Activated naive CD8-positive, alpha-beta T cell treated with anti-CD3 and anti-CD28 coated beads, Interleukin-2, amount 10 ng/mL, durations not matched to agents 7 days and 5 days (primary cell): ENCODE data around the gene DBNL. TPM values are rescaled to one million over a fixed set of nuclear protein-coding genes. Genes with fewer than 3 reads are reported as not detected.
A peak's percentile ranks its signal among the peaks of the same experiment; 100 is the strongest.

Experiments
- ATAC-seq: fragments of 150-1000 bp; cut with Tn5 transposase; one replicate; pipeline ENCODE4 v1.10.0; 2021; ENCODE audit warnings: low read depth, moderate library complexity
- POLR2A ChIA-PET: fragments of 350-600 bp; sonication (Branson Sonifier 250); formaldehyde crosslinking; loops from one replicate; lab custom pipeline; 2021; ENCODE audit warnings: antibody characterized with exemption; lab: Charles Lee
- DNase-seq: peaks from one replicate; pipeline ENCODE4 v3.0.0; 2021
- H3K27ac Mint-ChIP-seq: one replicate; pipeline ENCODE4 v1.8.0; 2022; ENCODE audit warnings: mild to moderate bottlenecking, mixed read lengths
- H3K27me3 Mint-ChIP-seq: one replicate; pipeline ENCODE4 v1.8.0; 2022; ENCODE audit warnings: mild to moderate bottlenecking, moderate library complexity, mixed read lengths
- H3K36me3 Mint-ChIP-seq: one replicate; pipeline ENCODE4 v1.8.0; 2021; ENCODE audit warnings: mild to moderate bottlenecking, mixed read lengths
- H3K4me1 Mint-ChIP-seq: one replicate; pipeline ENCODE4 v1.8.0; 2021; ENCODE audit warnings: mixed read lengths
- H3K4me3 Mint-ChIP-seq: one replicate; pipeline ENCODE4 v1.8.0; 2022; ENCODE audit warnings: mild to moderate bottlenecking, moderate library complexity, mixed read lengths
- H3K9me3 Mint-ChIP-seq: one replicate; pipeline ENCODE4 v1.8.0; 2021; ENCODE audit warnings: mixed read lengths
- total RNA-seq, 2 experiments: library from RNA; stranded (reverse); gene quantifications; one replicate each; pipeline ENCODE4 v1.2.3, GENCODE V29; 2021

The DBNL gene
- total RNA-seq, 2 experiments from 2014 or later, result 152 to 157 TPM

DNA sequence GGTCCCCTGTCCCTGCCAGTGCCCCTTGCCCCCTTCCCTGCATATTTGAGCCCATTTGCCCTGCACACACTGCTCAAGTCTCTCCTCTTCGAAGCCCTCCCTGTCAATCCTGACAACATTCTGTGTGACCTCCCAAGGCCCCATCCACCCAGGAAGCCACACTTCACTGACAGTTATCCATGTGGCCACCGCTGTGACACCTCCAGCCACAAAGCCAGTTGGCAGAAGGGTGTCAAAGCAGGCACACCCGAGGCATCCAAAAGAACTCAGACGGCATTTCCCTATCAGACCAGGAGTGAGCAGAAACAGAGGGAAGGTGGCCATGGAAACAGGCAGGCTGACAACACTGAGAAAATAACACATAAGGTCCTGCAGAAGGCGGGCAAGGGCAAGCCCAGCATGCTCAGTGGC lies 33.2 kb downstream of the DBNL start:
- POLR2A ChIA-PET, result interaction anchor here (1.2 kb wide), 1 partner anchor 15 kb away, joined by 3 read pairs; no protein-coding TSS in a partner anchor
- no peak for DNase-seq
- H3K36me3 Mint-ChIP-seq, result peaks cover 19% of the 10 kb centered on the region

DNA sequence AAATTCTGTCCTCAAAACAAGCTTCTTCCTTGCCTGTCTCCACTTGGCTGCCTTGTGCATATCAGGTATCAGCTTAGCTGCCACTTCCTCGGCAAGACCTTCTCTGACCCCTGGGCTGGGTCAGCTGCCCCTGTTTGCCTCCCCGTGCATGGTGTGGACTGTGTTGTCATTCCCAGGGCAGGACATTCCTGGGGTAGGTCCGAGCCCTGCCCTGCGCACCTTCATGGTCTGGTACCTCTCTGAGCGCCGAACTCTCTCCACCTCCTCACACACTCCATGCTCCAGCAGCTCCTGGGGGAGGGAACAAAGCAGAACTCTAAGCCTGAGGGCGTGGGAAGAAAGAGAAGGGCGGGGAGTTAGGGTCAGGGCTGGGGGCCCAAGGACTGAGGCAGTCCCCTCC lies 34.0 kb downstream of the DBNL start:
- Mint-ChIP-seq H3K27ac (peak overlapping the region; percentile 60), H3K27me3 (no peaks in the 10 kb centered on the region), H3K36me3 (peaks cover 19% of the 10 kb centered on the region), H3K4me1 (peaks cover 34% of the 10 kb centered on the region), H3K4me3 (peak overlapping the region; percentile 17), H3K9me3 (no peaks in the 10 kb centered on the region)
- POLR2A ChIA-PET, result interaction anchor here (0.7 to 1.2 kb wide), 2 partner anchors 16 to 33 kb away, joined by 3 read pairs; no protein-coding TSS in a partner anchor
- ATAC-seq, result no peak
- DNase-seq, result no peak

More for the DNA sequence above, 33.2 kb downstream of the DBNL start:
- H3K27ac Mint-ChIP-seq, result peak overlapping the region; percentile 54
- peak overlapping the region; percentile 36 for H3K4me3 Mint-ChIP-seq
- no peaks in the 10 kb centered on the region for H3K9me3 Mint-ChIP-seq
- H3K4me1 Mint-ChIP-seq, result peaks cover 29% of the 10 kb centered on the region
- H3K27me3 Mint-ChIP-seq, result no peaks in the 10 kb centered on the region
- no peak for ATAC-seq

DNA sequence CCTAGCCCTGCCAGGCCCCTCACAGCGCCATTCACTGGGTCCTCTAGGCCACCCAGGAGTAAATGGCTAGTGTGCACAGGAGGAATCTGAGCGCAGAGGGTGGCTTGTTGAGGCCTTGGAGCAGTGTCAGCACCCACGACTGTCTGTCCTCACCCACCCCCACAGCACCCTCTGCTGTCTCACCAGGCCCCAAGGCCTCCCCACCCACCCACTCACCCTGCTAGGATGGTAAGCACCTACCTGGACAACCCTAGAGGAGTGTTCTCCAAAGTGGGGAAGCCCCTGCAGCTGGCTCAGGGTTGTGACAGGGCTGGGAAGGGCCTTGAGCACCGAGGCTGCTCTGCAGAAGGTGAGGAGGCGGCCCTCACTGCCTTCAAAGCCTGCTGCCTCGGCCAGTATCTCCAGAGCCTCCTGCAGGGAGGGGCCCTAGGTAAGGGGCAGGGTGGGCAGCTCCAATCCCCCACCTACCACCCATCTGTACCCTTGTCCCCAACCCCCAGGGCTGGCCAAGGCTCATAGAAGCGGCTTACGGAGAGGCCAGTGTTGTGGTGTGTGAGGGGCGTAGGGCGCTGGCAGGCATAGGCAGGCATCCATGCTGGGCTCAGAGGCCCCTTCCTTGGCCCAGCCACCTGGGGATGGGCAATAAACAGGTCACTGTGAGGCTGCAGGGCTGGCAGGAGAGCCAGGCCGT lies 35.0 kb downstream of the DBNL start:
- Mint-ChIP-seq H3K4me1 (peaks cover 34% of the 10 kb centered on the region), H3K27me3 (no peaks in the 10 kb centered on the region), H3K27ac (no peak overlapping the region), H3K36me3 (peaks cover 18% of the 10 kb centered on the region), H3K9me3 (no peaks in the 10 kb centered on the region), H3K4me3 (no peak overlapping the region)
- no peak for ATAC-seq
- no peak for DNase-seq
- POLR2A ChIA-PET, result interaction anchor here (1.8 kb wide), 1 partner anchor 23 kb away, joined by 5 read pairs; no protein-coding TSS in a partner anchor

DNA sequence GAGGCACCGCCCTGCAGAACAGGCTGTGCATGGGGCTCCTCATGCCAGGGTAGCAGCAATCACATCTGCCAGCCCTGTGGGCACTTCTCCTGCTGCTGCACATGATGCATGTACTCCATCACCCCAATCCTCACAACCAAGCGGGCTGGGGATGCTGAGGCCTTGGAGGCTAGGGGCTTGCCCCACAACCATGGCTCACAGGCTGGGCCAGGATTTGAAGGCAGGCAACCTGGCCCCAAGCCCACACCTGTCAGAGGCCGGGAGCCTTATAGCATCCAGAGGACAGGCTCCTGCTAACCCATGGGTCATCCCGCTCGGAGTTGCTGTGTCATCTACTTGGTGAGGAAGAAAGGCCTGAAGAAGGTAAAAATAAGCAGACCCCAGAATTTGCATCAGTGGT lies 35.6 kb downstream of the DBNL start:
- H3K4me1 Mint-ChIP-seq, result peaks cover 32% of the 10 kb centered on the region
- peaks cover 18% of the 10 kb centered on the region for H3K36me3 Mint-ChIP-seq
- H3K27ac Mint-ChIP-seq, result no peak overlapping the region
- H3K27me3 Mint-ChIP-seq, result no peaks in the 10 kb centered on the region
- DNase-seq, result no peak
- H3K9me3 Mint-ChIP-seq, result no peaks in the 10 kb centered on the region
- no peak for ATAC-seq
- no peak overlapping the region for H3K4me3 Mint-ChIP-seq
- POLR2A ChIA-PET, result interaction anchor here (1.7 to 1.9 kb wide), 6 partner anchors 14 to 121 kb away, joined by 5 to 20 read pairs (median 8); partner anchors contain the start of genes AEBP1, PGAM2, POLD2 and YKT6

DNA sequence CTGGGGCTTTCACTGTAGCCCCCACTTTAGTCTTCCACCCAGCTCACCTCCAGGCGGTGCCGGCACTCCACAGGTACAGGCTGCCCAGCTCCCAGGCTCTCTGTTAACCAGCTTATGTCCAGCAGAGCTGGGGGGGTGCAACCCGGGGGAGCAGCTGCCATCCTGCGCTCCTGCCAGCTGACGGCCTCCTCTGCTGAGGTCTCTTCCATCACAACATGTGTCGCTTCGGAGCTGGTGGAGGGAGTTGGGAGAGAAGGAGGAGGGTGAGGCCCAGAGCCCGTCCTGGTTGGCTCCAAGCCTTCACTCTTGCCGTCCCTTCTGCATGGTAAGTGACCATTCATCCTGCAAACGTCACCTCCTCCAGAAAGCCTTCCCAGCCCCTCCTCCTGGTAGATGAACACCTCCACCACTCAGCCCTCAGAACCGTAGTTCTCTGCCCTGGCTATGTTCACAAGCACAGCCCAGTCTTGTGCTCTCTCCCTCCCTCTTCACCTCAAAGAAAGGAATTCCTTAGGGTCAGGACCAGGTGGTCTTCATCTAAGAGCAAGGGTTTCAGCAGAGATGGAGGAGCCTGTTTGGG lies 36.3 kb downstream of the DBNL start:
- Mint-ChIP-seq H3K27ac (peak overlapping the region; percentile 93), H3K9me3 (no peaks in the 10 kb centered on the region), H3K36me3 (peaks cover 15% of the 10 kb centered on the region), H3K4me1 (peaks cover 32% of the 10 kb centered on the region), H3K4me3 (peak overlapping the region; percentile 92), H3K27me3 (no peaks in the 10 kb centered on the region)
- ATAC-seq (no peak), DNase-seq (no peak)
- POLR2A ChIA-PET, result interaction anchor here (0.8 to 1.9 kb wide), 15 partner anchors 9 to 897 kb away, joined by 3 to 20 read pairs (median 5); partner anchors contain the start of genes AEBP1, DBNL, PGAM2 and POLD2

DNA sequence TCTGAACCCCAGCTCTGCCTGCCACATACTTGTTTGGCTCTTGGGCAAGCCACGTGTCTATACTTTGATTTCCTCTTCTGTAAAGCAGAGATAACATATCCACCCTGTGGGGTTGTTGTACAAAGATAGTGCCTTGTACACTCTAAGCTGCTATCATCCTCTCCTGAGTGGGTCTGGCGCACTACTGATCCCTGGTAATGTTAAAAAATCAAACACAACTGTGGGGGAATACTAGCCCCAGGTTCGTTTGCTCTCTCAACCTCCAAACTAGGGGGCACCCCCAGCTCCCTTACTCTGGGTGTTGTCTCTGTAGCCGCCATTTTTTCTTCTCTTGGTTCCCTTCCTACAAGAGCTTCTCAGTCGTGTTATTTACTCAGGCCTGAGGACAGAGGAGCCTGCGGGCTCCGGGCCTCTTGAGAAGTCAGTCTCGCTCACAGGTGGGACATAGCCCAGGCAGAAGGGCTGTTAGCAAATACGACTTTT lies 36.8 kb downstream of the DBNL start:
- Mint-ChIP-seq H3K36me3 (peaks cover 14% of the 10 kb centered on the region), H3K27ac (peak overlapping the region; percentile 93), H3K4me1 (peaks cover 32% of the 10 kb centered on the region), H3K9me3 (no peaks in the 10 kb centered on the region), H3K4me3 (peak overlapping the region; percentile 92), H3K27me3 (no peaks in the 10 kb centered on the region)
- peak; percentile 53 for DNase-seq
- POLR2A ChIA-PET, result interaction anchor here (0.6 to 1.9 kb wide), 17 partner anchors 9 to 897 kb away, joined by 3 to 20 read pairs (median 5); partner anchors contain the start of genes AEBP1, DBNL, PGAM2 and POLD2
- ATAC-seq, result no peak

DNA sequence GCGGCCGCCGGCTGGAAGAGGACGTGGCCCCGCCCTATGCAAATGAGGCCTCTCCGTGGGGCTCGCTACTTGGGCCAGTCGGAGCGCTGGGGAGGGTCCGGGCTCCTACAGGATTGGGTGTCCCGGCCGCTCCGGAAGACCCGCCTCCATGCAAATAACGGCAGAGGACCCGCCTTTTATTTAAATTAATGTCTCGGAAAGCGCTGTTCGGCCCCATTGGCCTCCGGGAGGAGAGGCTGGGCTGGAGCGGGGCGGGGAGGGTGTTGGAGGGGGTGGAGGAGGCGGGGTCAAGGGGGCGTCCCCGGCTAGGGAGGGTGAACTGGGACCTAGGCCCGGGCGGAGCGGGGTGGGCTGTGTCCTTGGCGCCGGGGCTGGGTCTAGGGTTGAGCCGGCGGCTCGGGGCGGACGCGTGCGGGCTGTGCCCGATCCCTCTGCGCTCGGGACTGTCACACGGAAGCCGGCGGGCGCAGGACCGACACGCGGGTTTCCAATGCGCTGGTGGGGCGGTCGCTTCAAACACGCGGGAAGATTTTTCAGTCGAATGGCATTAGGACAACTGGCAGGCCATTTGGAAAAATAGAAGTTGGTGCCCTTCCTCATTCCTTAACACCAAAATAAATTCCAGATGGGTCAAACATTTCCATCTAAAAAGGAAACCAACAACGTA lies 38.2 kb downstream of the DBNL start:
- Mint-ChIP-seq H3K27ac (peak overlapping the region; percentile 93), H3K4me3 (peak overlapping the region; percentile 92), H3K27me3 (no peaks in the 10 kb centered on the region), H3K4me1 (peaks cover 29% of the 10 kb centered on the region), H3K9me3 (no peaks in the 10 kb centered on the region), H3K36me3 (peaks cover 12% of the 10 kb centered on the region)
- POLR2A ChIA-PET, result no interaction called here
- peak; percentile 95 for ATAC-seq
- peak; percentile 93 for DNase-seq

DNA sequence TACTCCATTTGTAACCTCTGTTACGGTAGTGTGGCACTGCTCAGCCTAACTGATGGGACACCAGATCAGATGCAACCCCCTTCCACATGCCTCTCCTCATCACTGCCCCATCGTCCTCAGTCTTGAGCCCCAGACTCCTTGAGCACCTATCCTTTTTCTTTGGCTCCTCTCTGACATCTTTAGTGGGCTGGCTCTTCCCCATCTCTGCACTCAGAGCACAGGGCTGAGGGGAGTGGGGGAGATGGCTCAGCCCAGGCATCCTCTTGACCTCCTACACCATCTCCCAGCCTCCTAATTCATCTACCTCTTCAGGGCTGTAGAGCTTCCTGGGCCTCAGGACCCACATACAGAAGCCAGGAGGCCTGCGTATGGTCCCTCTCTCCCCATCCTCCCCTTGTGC lies 39.3 kb downstream of the DBNL start:
- Mint-ChIP-seq H3K9me3 (no peaks in the 10 kb centered on the region), H3K27ac (peak overlapping the region; percentile 60), H3K36me3 (peaks cover 5% of the 10 kb centered on the region), H3K4me1 (peaks cover 19% of the 10 kb centered on the region), H3K27me3 (no peaks in the 10 kb centered on the region), H3K4me3 (peak overlapping the region; percentile 48)
- POLR2A ChIA-PET, result interaction anchor here (0.9 to 1.2 kb wide), 2 partner anchors 13 to 39 kb away, joined by 4 read pairs; partner anchors contain the start of gene DBNL
- ATAC-seq (no peak), DNase-seq (no peak)

DNA sequence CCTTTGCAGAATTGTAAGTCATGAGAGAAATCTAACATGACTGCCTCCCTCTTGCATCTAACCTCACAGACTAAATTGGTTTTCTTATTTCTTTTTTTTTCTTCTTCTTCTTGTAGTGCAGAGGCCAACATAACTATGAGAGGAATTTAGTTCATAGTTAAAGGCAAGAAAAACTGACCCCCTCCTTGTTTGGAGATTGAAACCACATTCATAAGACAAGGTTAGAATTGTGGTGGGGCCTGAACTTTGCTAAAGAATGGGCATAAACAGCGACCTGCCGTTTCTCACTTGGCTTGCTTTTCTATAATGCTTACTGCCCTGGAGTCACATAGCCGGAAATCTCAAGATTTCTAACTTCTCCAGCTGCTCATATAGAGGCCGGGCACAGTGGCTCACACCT lies 40.2 kb downstream of the DBNL start:
- no peak for DNase-seq
- ATAC-seq, result no peak
- Mint-ChIP-seq H3K27ac (no peak overlapping the region), H3K36me3 (peaks cover 5% of the 10 kb centered on the region), H3K9me3 (no peaks in the 10 kb centered on the region), H3K27me3 (no peaks in the 10 kb centered on the region), H3K4me1 (peaks cover 16% of the 10 kb centered on the region), H3K4me3 (no peak overlapping the region)
- POLR2A ChIA-PET, result interaction anchor here (1.2 kb wide), 1 partner anchor 40 kb away, joined by 4 read pairs; the partner anchor contains the start of gene DBNL

DNA sequence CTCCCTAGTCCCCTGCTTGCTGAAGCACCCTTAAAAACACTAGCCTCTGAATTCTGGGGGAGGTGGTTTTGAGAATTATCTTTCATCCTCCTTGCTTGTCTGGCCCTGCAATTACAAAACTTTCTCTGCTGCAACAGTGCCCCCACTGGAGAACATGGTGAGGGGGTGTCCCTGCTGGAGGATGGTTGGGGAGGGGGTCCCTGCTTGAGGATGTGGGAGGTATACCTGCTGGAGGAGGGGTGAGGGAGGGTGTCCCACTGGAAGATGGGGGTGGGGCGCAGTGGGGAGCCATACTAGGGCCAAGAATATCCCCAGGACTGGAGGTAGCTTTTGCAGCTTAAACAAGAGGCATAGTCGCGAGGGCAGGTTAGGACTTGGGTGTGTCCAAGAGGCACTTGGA lies 41.0 kb downstream of the DBNL start:
- Mint-ChIP-seq H3K27me3 (no peaks in the 10 kb centered on the region), H3K36me3 (peaks cover 5% of the 10 kb centered on the region), H3K4me3 (no peak overlapping the region), H3K27ac (peak overlapping the region; percentile 36), H3K9me3 (no peaks in the 10 kb centered on the region), H3K4me1 (peaks cover 16% of the 10 kb centered on the region)
- ATAC-seq (no peak), DNase-seq (no peak)
- POLR2A ChIA-PET, result interaction anchor here (0.6 to 1.4 kb wide), 2 partner anchors 12 to 41 kb away, joined by 3 to 4 read pairs; no protein-coding TSS in a partner anchor

DNA sequence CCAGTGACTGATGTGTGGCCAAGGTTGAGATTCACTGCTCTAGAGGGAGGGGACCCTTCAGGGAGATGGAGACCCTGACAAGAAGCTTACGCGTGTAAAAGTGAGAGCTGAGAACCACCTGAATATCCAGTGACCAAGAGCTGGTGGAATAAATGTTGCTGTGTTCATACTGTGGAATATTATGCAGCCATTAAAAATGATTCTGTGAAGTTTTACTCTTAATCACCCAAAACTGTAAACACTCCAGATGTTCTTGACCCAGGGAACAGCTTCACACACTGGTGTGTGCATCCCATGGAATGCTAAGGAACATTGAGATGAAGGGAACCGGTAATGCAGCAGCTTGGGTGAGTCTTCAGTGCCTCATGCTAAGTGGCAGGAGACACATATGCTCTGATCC lies 42.1 kb downstream of the DBNL start:
- no peaks in the 10 kb centered on the region for H3K27me3 Mint-ChIP-seq
- H3K9me3 Mint-ChIP-seq, result no peaks in the 10 kb centered on the region
- ATAC-seq, result no peak
- H3K36me3 Mint-ChIP-seq, result no peaks in the 10 kb centered on the region
- H3K27ac Mint-ChIP-seq, result no peak overlapping the region
- H3K4me3 Mint-ChIP-seq, result no peak overlapping the region
- DNase-seq, result no peak
- H3K4me1 Mint-ChIP-seq, result peaks cover 9% of the 10 kb centered on the region
- POLR2A ChIA-PET, result interaction anchor here (1.1 to 1.4 kb wide), 2 partner anchors 11 to 108 kb away, joined by 3 to 4 read pairs; no protein-coding TSS in a partner anchor

DNA sequence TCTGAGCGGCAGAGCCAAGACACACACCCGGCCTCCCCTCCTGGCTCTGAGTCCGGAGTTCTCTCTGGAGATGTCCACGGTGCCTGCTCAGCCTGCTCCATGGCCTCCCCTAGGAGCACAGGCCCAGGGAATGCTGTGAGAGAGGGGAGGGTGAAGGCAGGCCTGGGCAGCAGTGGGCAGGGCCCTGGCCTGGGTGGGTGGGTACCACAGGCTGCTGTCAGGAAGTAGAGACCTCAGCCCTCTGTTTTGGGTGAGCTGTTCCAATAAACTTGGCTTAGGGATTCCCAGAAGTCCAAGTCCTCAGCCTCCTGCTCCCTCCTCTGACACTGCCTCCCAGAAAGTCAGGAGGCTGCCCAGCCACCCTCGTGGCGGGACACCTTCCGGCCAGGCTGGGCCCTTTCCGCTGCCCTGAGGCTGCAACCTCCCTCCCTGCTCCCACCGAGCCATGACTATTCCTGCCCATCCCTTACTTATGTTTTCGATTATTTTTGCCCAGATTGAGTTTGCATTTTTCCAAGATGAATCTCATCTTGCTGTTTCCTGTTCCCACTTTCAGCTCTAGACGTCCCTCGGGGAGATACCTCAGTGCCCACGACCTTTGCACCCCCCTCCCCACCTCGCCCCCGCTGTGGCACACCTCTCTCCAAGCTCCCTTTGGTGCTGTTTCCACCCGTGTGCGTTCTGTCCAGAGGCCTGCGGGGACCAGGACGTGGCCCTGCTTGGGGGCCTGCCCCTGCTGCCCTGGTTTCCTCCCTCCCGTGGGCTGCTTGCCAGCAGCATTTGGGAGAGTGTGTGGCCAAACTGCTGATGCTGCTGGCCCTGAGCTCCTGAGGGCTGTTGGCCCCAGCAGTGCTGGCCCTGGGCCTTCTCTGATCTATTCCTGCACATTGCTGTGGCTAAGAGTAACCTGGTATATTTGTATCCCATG lies 43.7 kb downstream of the DBNL start:
- POLR2A ChIA-PET, result interaction anchor here (1.1 kb wide), 1 partner anchor 107 kb away, joined by 3 read pairs; no protein-coding TSS in a partner anchor
- H3K27me3 Mint-ChIP-seq, result no peaks in the 10 kb centered on the region
- no peaks in the 10 kb centered on the region for H3K36me3 Mint-ChIP-seq
- DNase-seq (no peak), ATAC-seq (no peak)
- no peak overlapping the region for H3K27ac Mint-ChIP-seq
- H3K4me3 Mint-ChIP-seq, result no peak overlapping the region
- peaks cover 9% of the 10 kb centered on the region for H3K4me1 Mint-ChIP-seq
- peaks cover under 1% of the 10 kb centered on the region for H3K9me3 Mint-ChIP-seq
